Fibroblast of upper back skin (primary cell): Measurements from ENCODE around the gene PDGFA.

Source experiments
- DNase-seq: peaks from one replicate; pipeline ENCODE4 v3.0.0-alpha.2; 2013

The PDGFA gene

GRCh38 chr7:515628-516027 lies 4.0 kb downstream of the PDGFA start:
- no peak for DNase-seq

- DNase-seq, result peak; percentile 38
These were observed 4.7 kb downstream of the PDGFA start for GRCh38 chr7:514651-515598.

GRCh38 chr7:514242-514641 lies 5.4 kb downstream of the PDGFA start:
- no peak for DNase-seq

- DNase-seq, result peak; percentile 61
These were observed 6.0 kb downstream of the PDGFA start for GRCh38 chr7:513521-514166.

GRCh38 chr7:512541-513311 lies 6.9 kb downstream of the PDGFA start:
- DNase-seq, result peak; percentile 20

GRCh38 chr7:512146-512510 lies 7.5 kb downstream of the PDGFA start:
- DNase-seq, result no peak

- no peak for DNase-seq
These were observed 8.0 kb downstream of the PDGFA start for GRCh38 chr7:511476-512145.

- DNase-seq, result no peak
These were observed 8.8 kb downstream of the PDGFA start for GRCh38 chr7:510782-511281.

- DNase-seq, result no peak
These were observed 9.5 kb downstream of the PDGFA start for GRCh38 chr7:510131-510481.

- peak; percentile 41 for DNase-seq
These were observed 10.1 kb downstream of the PDGFA start for GRCh38 chr7:509426-510130.

GRCh38 chr7:508461-509170 lies 11.0 kb downstream of the PDGFA start:
- DNase-seq, result no peak

- DNase-seq, result no peak
These were observed 11.9 kb downstream of the PDGFA start for GRCh38 chr7:507623-508300.

GRCh38 chr7:506921-507622 lies 12.6 kb downstream of the PDGFA start:
- DNase-seq, result no peak

- DNase-seq, result no peak
These were observed 13.2 kb downstream of the PDGFA start for GRCh38 chr7:506391-506831.

- DNase-seq, result no peak
These were observed 14.5 kb downstream of the PDGFA start for GRCh38 chr7:505171-505570.

- DNase-seq, result no peak
These were observed 15.2 kb downstream of the PDGFA start for GRCh38 chr7:504221-505111.

GRCh38 chr7:503575-504111 lies 16.0 kb downstream of the PDGFA start:
- DNase-seq, result no peak

- no peak for DNase-seq
These were observed 17.4 kb downstream of the PDGFA start for GRCh38 chr7:502296-502695.

GRCh38 chr7:501526-501925 lies 18.1 kb downstream of the PDGFA start:
- no peak for DNase-seq
